H1 (cell line): ENCODE measurements around the gene PRKCA. TPM values are rescaled to one million over a fixed set of nuclear protein-coding genes. Genes with fewer than 3 reads are reported as not detected.

Source experiments
- CTCF ChIA-PET: fragments of 300-600 bp; sonication (Branson Sonifier 250); formaldehyde crosslinking; loops from one replicate; lab custom pipeline; 2021; ENCODE audit not compliant: partially characterized antibody; lab: Charles Lee
- POLR2A ChIA-PET: fragments of 300-600 bp; sonication (Branson Sonifier 250); formaldehyde crosslinking; loops from one replicate; lab custom pipeline; 2021; ENCODE audit warnings: inconsistent platforms; ENCODE audit not compliant: partially characterized antibody; lab: Charles Lee
- DNase-seq, 2 experiments: peaks; one replicate each; pipeline versions ENCODE4 v3.0.0 to v3.0.0-alpha.2; 2010 to 2022; ENCODE audit warnings: low spot score in 2 of 2, low read depth in 1 of 2, mixed read lengths in 1 of 2
- FAIRE-seq: peaks from 2 replicates; lab custom pipeline; 2011; peaks lifted over from hg19 to GRCh38; lab: Jason Lieb, UNC
- H2AFZ ChIP-seq: 2 replicates; pipeline ENCODE4 v1.8.1; 2012; ENCODE audit warnings: low read length, inconsistent platforms
- H2AK5ac ChIP-seq: 2 replicates; pipeline ENCODE4 v1.6.1; 2013; ENCODE audit warnings: low read depth, low read length
- H2BK120ac ChIP-seq: replicated peaks from 2 replicates; pipeline ENCODE3; 2013; ENCODE audit warnings: low read depth, low read length, inconsistent platforms
- H2BK12ac ChIP-seq: 2 replicates; pipeline ENCODE4 v1.6.1; 2013; ENCODE audit warnings: low read depth, low read length
- H2BK15ac ChIP-seq: 2 replicates; pipeline ENCODE4 v1.6.1; 2013; ENCODE audit warnings: low read length
- H2BK20ac ChIP-seq: 2 replicates; pipeline ENCODE4 v1.6.1; 2013; ENCODE audit warnings: low read length
- H2BK5ac ChIP-seq: 2 replicates; pipeline ENCODE4 v1.6.1; 2013; ENCODE audit warnings: low read depth, low read length
- H3K14ac ChIP-seq: 2 replicates; pipeline ENCODE4 v1.6.1; 2013; ENCODE audit warnings: inconsistent platforms; ENCODE audit not compliant: insufficient read length
- H3K18ac ChIP-seq: 2 replicates; pipeline ENCODE4 v1.6.1; 2013; ENCODE audit warnings: low read length; ENCODE audit errors: extremely low read depth
- H3K23ac ChIP-seq: 2 replicates; pipeline ENCODE4 v1.6.1; 2013; ENCODE audit warnings: inconsistent platforms; ENCODE audit not compliant: insufficient read length
- H3K23me2 ChIP-seq: 2 replicates; pipeline ENCODE4 v1.6.1; 2013; ENCODE audit warnings: low read depth, low read length
- H3K27ac ChIP-seq: 2 replicates; pipeline ENCODE4 v1.6.1; 2011; ENCODE audit warnings: low read depth, low read length, inconsistent platforms
- H3K27me3 ChIP-seq, 4 experiments: replicated peaks in 1 of 4; 1 replicate in 1 of 4; 2 replicates in 3 of 4; pipeline versions ENCODE4 v1.6.1 to v1.8.1; 2011 to 2013; ENCODE audit warnings: low read length in 3 of 4, mild to moderate bottlenecking in 3 of 4, inconsistent platforms in 2 of 4, mixed read lengths in 2 of 4, moderate library complexity in 1 of 4; ENCODE audit not compliant: control insufficient read depth in 3 of 4, insufficient read depth in 3 of 4; ENCODE audit errors: extremely low read depth in 1 of 4
- H3K36me3 ChIP-seq, 4 experiments: 2 replicates each; pipeline versions ENCODE4 v1.6.1 to v1.8.1; 2011 to 2013; ENCODE audit warnings: mild to moderate bottlenecking in 4 of 4, low read length in 3 of 4, moderate library complexity in 2 of 4, control low read depth in 1 of 4, inconsistent platforms in 1 of 4; ENCODE audit not compliant: insufficient read depth in 4 of 4, control insufficient read depth in 2 of 4
- H3K4ac ChIP-seq: replicated peaks from 2 replicates; pipeline ENCODE3; 2013; ENCODE audit warnings: low read length, low read depth, mixed read lengths, inconsistent platforms; ENCODE audit not compliant: insufficient read length
- H3K4me1 ChIP-seq, 4 experiments: replicated peaks in 1 of 4; 1 replicate in 1 of 4; 2 replicates in 3 of 4; pipeline versions ENCODE4 v1.6.1 to v1.8.1; 2011 to 2013; ENCODE audit warnings: low read length in 3 of 4, inconsistent platforms in 2 of 4, mixed read lengths in 1 of 4; ENCODE audit not compliant: insufficient read depth in 4 of 4, control insufficient read depth in 3 of 4
- H3K4me2 ChIP-seq, 2 experiments: 2 replicates each; pipeline versions ENCODE4 v1.6.1 to v1.8.1; 2011 to 2013; ENCODE audit warnings: low read depth in 2 of 2, low read length in 2 of 2, control low read depth in 1 of 2, inconsistent platforms in 1 of 2, mild to moderate bottlenecking in 1 of 2; ENCODE audit not compliant: insufficient read depth in 1 of 2
- H3K4me3 ChIP-seq, 4 experiments: fragments of 200-600, 300-600 bp in 1 of 4; sonication (generic), shearing (Covaris generic), sonication (Bioruptor Twin) in 1 of 4; 2 replicates each; pipeline versions ENCODE4 v1.5.1 to v1.8.1; 2011 to 2016; ENCODE audit warnings: low read length in 4 of 4, low read depth in 3 of 4, control low read depth in 2 of 4, inconsistent platforms in 2 of 4, mild to moderate bottlenecking in 2 of 4, mixed read lengths in 1 of 4, moderate library complexity in 1 of 4; ENCODE audit not compliant: insufficient read depth in 2 of 4; ENCODE audit errors: extremely low read depth in 1 of 4
- H3K56ac ChIP-seq: replicated peaks from 2 replicates; pipeline ENCODE3; 2013; ENCODE audit warnings: low read depth, mild to moderate bottlenecking, mixed read lengths, low read length, inconsistent platforms; ENCODE audit not compliant: insufficient read length
- H3K79me1 ChIP-seq: 2 replicates; pipeline ENCODE4 v1.6.1; 2013; ENCODE audit warnings: low read depth, low read length, control low read depth
- H3K79me2 ChIP-seq, 2 experiments: 2 replicates each; pipeline versions ENCODE4 v1.6.1 to v1.8.1; 2012 to 2013; ENCODE audit warnings: low read length in 2 of 2, mild to moderate bottlenecking in 2 of 2, inconsistent platforms in 1 of 2; ENCODE audit not compliant: insufficient read depth in 2 of 2, control insufficient read depth in 1 of 2
- H3K9ac ChIP-seq, 4 experiments: replicated peaks in 1 of 4; 1 replicate in 1 of 4; 2 replicates in 3 of 4; pipeline versions ENCODE4 v1.6.1 to v1.8.1; 2011 to 2013; ENCODE audit warnings: low read depth in 3 of 4, low read length in 3 of 4, control low read depth in 2 of 4, mild to moderate bottlenecking in 2 of 4, moderate library complexity in 2 of 4, inconsistent platforms in 1 of 4; ENCODE audit errors: extremely low read depth in 1 of 4
- H3K9me3 ChIP-seq, 2 experiments: 2 replicates each; pipeline versions ENCODE4 v1.6.1 to v1.8.1; 2012 to 2013; ENCODE audit warnings: mild to moderate bottlenecking in 2 of 2, moderate library complexity in 2 of 2, control low read depth in 1 of 2, inconsistent platforms in 1 of 2, low read depth in 1 of 2, low read length in 1 of 2, mixed read lengths in 1 of 2; ENCODE audit not compliant: insufficient read depth in 2 of 2
- H4K20me1 ChIP-seq, 2 experiments: replicated peaks in 1 of 2; 2 replicates each; pipeline versions ENCODE3 to v1.8.1; 2011 to 2013; ENCODE audit warnings: inconsistent platforms in 2 of 2, low read length in 2 of 2, mild to moderate bottlenecking in 1 of 2; ENCODE audit not compliant: insufficient read depth in 2 of 2, control insufficient read depth in 1 of 2
- H4K5ac ChIP-seq: 2 replicates; pipeline ENCODE4 v1.6.1; 2013; ENCODE audit warnings: low read length, low read depth, mixed read lengths, inconsistent platforms; ENCODE audit not compliant: insufficient read length
- H4K8ac ChIP-seq: 2 replicates; pipeline ENCODE4 v1.8.0; 2013; ENCODE audit warnings: mild to moderate bottlenecking, moderate library complexity, low read length, inconsistent platforms; ENCODE audit not compliant: insufficient read depth; ENCODE audit errors: extremely low read depth
- H4K91ac ChIP-seq: replicated peaks from 2 replicates; pipeline ENCODE3; 2013; ENCODE audit warnings: low read length, mixed read lengths, inconsistent platforms; ENCODE audit not compliant: insufficient read length
- BRCA1 ChIP-seq: IDR thresholded peaks from 2 replicates; pipeline ENCODE4 v1.6.1; 2012; ENCODE audit warnings: low read depth, low read length, improper control_type of control experiment
- CTBP2 ChIP-seq: IDR thresholded peaks from 2 replicates; pipeline ENCODE4 v1.7.0; 2011; ENCODE audit warnings: borderline replicate concordance, mild to moderate bottlenecking, moderate library complexity, mixed read lengths, low read length; ENCODE audit not compliant: insufficient read depth, insufficient read length
- EZH2 ChIP-seq: fragments of 200-600 bp; sonication (generic); IDR thresholded peaks from 2 replicates; pipeline ENCODE4 v1.7.1; 2012; ENCODE audit warnings: low read depth, mild to moderate bottlenecking, moderate library complexity, low read length, inconsistent platforms; ENCODE audit not compliant: severe bottlenecking
- GABPA ChIP-seq: IDR thresholded peaks from 2 replicates; pipeline ENCODE4 v1.6.1; 2011; ENCODE audit warnings: mild to moderate bottlenecking, low read length, moderate library complexity, borderline replicate concordance; ENCODE audit not compliant: insufficient read depth
- GTF2F1 ChIP-seq: IDR thresholded peaks from 2 replicates; pipeline ENCODE4 v1.6.1; 2012; ENCODE audit warnings: low read depth, low read length, improper control_type of control experiment, borderline replicate concordance
- POLR2AphosphoS5 ChIP-seq: IDR thresholded peaks from 2 replicates; pipeline ENCODE4 v1.6.1; 2011; ENCODE audit warnings: low read depth, low read length
- RXRA ChIP-seq: IDR thresholded peaks from 2 replicates; pipeline ENCODE4 v1.6.1; 2011; ENCODE audit warnings: low read depth, mild to moderate bottlenecking, low read length, moderate library complexity; ENCODE audit not compliant: insufficient read depth
- WGBS, 2 experiments: shearing (Covaris generic) in 1 of 2; methylation state at CpG; one replicate each; pipeline versions ENCODE4 v1.1.6 to v1.1.7; 2013 to 2015; ENCODE audit warnings: low lambda C conversion rate in 2 of 2, mixed read lengths in 2 of 2, inconsistent platforms in 1 of 2, low coverage in 1 of 2, missing lambda C conversion rate in 1 of 2; ENCODE audit not compliant: insufficient replicate concordance in 2 of 2, insufficient coverage in 1 of 2, insufficient read length in 1 of 2; ENCODE audit errors: extremely low coverage in 1 of 2, missing lambda C conversion rate in 1 of 2; 5-methylcytosine and 5-hydroxymethylcytosine counted together
- polyA plus RNA-seq, 7 experiments: library from polyadenylated mRNA; depleted of rRNA in 3 of 7; stranded (reverse) in 5 of 7; unstranded in 2 of 7; fragments of >200 nt in 5 of 7; fragments of 200-250 nt in 2 of 7; gene quantifications; 1 replicate in 5 of 7; 2 replicates in 1 of 7; 4 replicates in 1 of 7; pipeline versions ENCODE4 v1.2.1 to v1.2.3, GENCODE V29; 2011 to 2013; ENCODE audit warnings: missing spikeins in 2 of 7, mixed read lengths in 2 of 7
- total RNA-seq: library from RNA; stranded (reverse); fragmentation: NEBNext Ultra II Directional; extraction: Animal tissue kit (Norgen Biotek cat#: 25700); gene quantifications from 2 replicates; pipeline ENCODE4 v1.2.1, GENCODE V29; 2021

The PRKCA gene
- total and polyA plus RNA-seq, 2 of the 8 experiments (the other 6 are each of a cell fraction or from before 2014, with no cell fraction given), result 5.8 to 17.8 TPM

DNA sequence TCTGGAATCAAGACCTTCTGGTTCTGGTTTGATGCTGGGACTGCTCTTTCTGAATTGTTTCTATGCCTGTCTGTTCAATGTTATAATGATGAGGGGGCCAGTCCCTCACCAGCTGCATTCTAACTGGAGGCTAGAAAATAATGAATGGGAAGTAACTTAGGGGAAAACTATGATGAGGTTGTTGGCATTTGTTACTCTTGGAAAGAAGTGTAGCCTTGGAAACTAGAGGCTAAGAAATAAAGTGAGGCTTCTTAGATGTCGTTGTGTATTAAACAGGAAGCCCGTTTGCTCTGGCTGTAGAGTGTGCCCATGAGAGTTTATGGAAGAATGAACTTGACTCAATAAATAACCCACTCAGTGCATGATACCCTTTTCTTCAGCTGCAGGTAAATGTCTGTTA lies 140.8 kb downstream of the PRKCA start:
- Histone ChIP-seq H2AFZ (no peak overlapping the region), H3K23me2 (no peaks in the 10 kb centered on the region; the same call in 1 of the 2 replicates), H3K9me3 (no peaks in the 10 kb centered on the region), H3K27ac (no peak overlapping the region), H3K56ac (no peak overlapping the region), H3K79me1 (no peaks in the 10 kb centered on the region), H3K4me1 (peaks cover 1 to 5% (median 2%) of the 10 kb centered on the region in 4 experiments; a peak in 6 of 7 replicates), H3K18ac (no peak overlapping the region), H2BK12ac (no peak overlapping the region), H4K91ac (no peak overlapping the region), H3K27me3 (no peaks in the 10 kb centered on the region), H3K4ac (no peak overlapping the region), H3K9ac (no peak overlapping the region), H4K20me1 (no peaks in the 10 kb centered on the region), H3K79me2 (peaks cover 0 to 4% of the 10 kb centered on the region in 2 experiments; a peak in 2 of 4 replicates), H2BK120ac (no peak overlapping the region), H4K8ac (no peak overlapping the region), H2BK5ac (no peak overlapping the region), H3K4me2 (no peak overlapping the region), H4K5ac (no peak overlapping the region), H2BK15ac (no peak overlapping the region), H3K36me3 (no peaks in the 10 kb centered on the region), H3K4me3 (no peak overlapping the region), H3K14ac (no peak overlapping the region), H3K23ac (no peak overlapping the region), H2BK20ac (no peak overlapping the region), H2AK5ac (no peak overlapping the region)
- TF ChIP-seq POLR2AphosphoS5, result no peak
- TF ChIP-seq CTBP2, result no peak
- TF ChIP-seq EZH2, result no peak
- no peak for TF ChIP-seq GABPA
- no peak for TF ChIP-seq BRCA1
- no peak for TF ChIP-seq GTF2F1
- TF ChIP-seq RXRA, result no peak
- FAIRE-seq (no peak), DNase-seq (no peak)
- ChIA-PET CTCF (interaction anchor here (1.2 kb wide), 1 partner anchor 12 kb away, joined by 4 read pairs; no protein-coding TSS in a partner anchor), POLR2A (no interaction called here)
- WGBS, 2 experiments, result 89% methylated on average over 2 of the region's 2 CpGs; no CpG with 5 or more reads in 1 of the 2 experiments
